SU-DHL-6 (cell line): ENCODE data around the gene CFAP141.

Source experiments
- H2AFZ ChIP-seq: fragments of 200-600 bp; sonication (generic); 2 replicates; pipeline ENCODE4 v1.6.1; 2014; ENCODE audit warnings: low read depth, mild to moderate bottlenecking, moderate library complexity, mixed read lengths, antibody characterized with exemption, low read length; ENCODE audit not compliant: severe bottlenecking
- H3F3A ChIP-seq: fragments of 200-600 bp; shearing (Covaris generic); 2 replicates; pipeline ENCODE4 v1.6.0; 2016; ENCODE audit warnings: antibody characterized with exemption, mild to moderate bottlenecking; ENCODE audit not compliant: insufficient read depth
- H3K27ac ChIP-seq: fragments of 200-600 bp; sonication (generic); 2 replicates; pipeline ENCODE4 v1.5.1; 2016; ENCODE audit warnings: low read depth, mild to moderate bottlenecking, low read length, moderate library complexity, mixed read lengths
- H3K27me3 ChIP-seq: fragments of 200-600 bp; sonication (generic), shearing (Covaris generic); 2 replicates; pipeline ENCODE4 v1.6.0; 2014; ENCODE audit warnings: mild to moderate bottlenecking, low read length
- H3K36me3 ChIP-seq: fragments of 200-600 bp; sonication (generic); 2 replicates; pipeline ENCODE4 v1.6.1; 2014; ENCODE audit warnings: mild to moderate bottlenecking, low read length, mixed read lengths
- H3K4me2 ChIP-seq: fragments of 300-600, 200-600 bp; shearing (Covaris generic), sonication (generic); 2 replicates; pipeline ENCODE4 v1.6.0; 2014; ENCODE audit warnings: low read length, low read depth, mild to moderate bottlenecking; ENCODE audit not compliant: poor library complexity, severe bottlenecking
- H3K4me3 ChIP-seq: fragments of 200-600 bp; sonication (generic); 2 replicates; pipeline ENCODE4 v1.5.1; 2014; ENCODE audit warnings: antibody characterized with exemption, low read length, mild to moderate bottlenecking, mixed read lengths; ENCODE audit not compliant: insufficient read depth, poor library complexity, severe bottlenecking
- H3K79me2 ChIP-seq: fragments of 200-600 bp; sonication (generic); 2 replicates; pipeline ENCODE4 v1.6.1; 2014; ENCODE audit warnings: mild to moderate bottlenecking, low read length, moderate library complexity; ENCODE audit not compliant: insufficient read depth
- H3K9ac ChIP-seq: fragments of 200-600 bp; sonication (generic); 2 replicates; pipeline ENCODE4 v1.7.0; 2014; ENCODE audit warnings: mild to moderate bottlenecking, low read length
- H3K9me2 ChIP-seq: fragments of 200-600 bp; sonication (generic); replicated peaks from 2 replicates; pipeline ENCODE4 v1.6.1; 2014; ENCODE audit warnings: low read length; ENCODE audit not compliant: insufficient read depth
- H3K9me3 ChIP-seq: fragments of 200-600 bp; sonication (generic); 2 replicates; pipeline ENCODE4 v1.6.1; 2014; ENCODE audit warnings: low read length, mixed read lengths; ENCODE audit not compliant: insufficient read depth
- H4K20me1 ChIP-seq: fragments of 200-600 bp; sonication (generic); 2 replicates; pipeline ENCODE4 v1.6.1; 2014; ENCODE audit warnings: low read depth, mild to moderate bottlenecking, antibody characterized with exemption, low read length, moderate library complexity, mixed read lengths
- EZH2phosphoT487 ChIP-seq: fragments of 200-600 bp; sonication (generic), shearing (Covaris generic); conservative IDR thresholded peaks from 2 replicates; pipeline ENCODE4 v1.6.1; 2018; ENCODE audit warnings: mild to moderate bottlenecking, antibody characterized with exemption, low read length, moderate library complexity, mixed read lengths
- TF ChIP-seq, protein P1 (sequence below): fragments of 200-600 bp; sonication (generic); IDR thresholded peaks from one replicate; pipeline ENCODE4 v1.5.1; 2017; ENCODE audit warnings: antibody characterized with exemption, mild to moderate bottlenecking, low read length, moderate library complexity; ENCODE audit not compliant: insufficient read depth, poor library complexity, severe bottlenecking

CFAP141 gene

DNA sequence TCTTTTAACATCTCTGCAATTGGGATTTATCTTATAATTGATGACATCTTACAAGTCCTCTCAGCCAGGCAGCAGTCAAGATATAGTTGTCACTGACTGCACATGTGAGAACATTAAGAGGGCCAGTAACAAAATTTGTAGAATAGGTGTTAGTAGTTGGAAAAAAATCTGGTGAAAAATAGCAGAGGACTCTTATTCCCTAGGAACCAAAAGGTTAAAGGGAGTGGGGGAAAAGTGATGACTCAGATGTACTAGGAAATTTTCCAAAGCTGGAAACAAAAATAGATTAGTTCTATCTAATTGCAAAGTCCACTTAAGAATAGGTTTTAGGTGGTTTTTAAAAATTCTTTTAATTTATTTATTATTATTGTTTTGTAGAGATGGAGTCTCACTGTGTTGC lies 54.8 kb downstream of the CFAP141 start:
- H3K27ac ChIP-seq = no peak overlapping the region
- H3K4me2 ChIP-seq = no peak overlapping the region
- no peaks in the 10 kb centered on the region for H3K9me2 ChIP-seq
- H3K9ac ChIP-seq = no peak overlapping the region
- H3K27me3 ChIP-seq = no peaks in the 10 kb centered on the region
- no peaks in the 10 kb centered on the region for H3K9me3 ChIP-seq
- H2AFZ ChIP-seq = no peak overlapping the region
- no peaks in the 10 kb centered on the region for H3K36me3 ChIP-seq
- H3F3A ChIP-seq = peaks cover 6% of the 10 kb centered on the region; the same call in 1 of the 2 replicates
- TF ChIP-seq EZH2phosphoT487 = no peak
- TF ChIP-seq, protein P1, sequence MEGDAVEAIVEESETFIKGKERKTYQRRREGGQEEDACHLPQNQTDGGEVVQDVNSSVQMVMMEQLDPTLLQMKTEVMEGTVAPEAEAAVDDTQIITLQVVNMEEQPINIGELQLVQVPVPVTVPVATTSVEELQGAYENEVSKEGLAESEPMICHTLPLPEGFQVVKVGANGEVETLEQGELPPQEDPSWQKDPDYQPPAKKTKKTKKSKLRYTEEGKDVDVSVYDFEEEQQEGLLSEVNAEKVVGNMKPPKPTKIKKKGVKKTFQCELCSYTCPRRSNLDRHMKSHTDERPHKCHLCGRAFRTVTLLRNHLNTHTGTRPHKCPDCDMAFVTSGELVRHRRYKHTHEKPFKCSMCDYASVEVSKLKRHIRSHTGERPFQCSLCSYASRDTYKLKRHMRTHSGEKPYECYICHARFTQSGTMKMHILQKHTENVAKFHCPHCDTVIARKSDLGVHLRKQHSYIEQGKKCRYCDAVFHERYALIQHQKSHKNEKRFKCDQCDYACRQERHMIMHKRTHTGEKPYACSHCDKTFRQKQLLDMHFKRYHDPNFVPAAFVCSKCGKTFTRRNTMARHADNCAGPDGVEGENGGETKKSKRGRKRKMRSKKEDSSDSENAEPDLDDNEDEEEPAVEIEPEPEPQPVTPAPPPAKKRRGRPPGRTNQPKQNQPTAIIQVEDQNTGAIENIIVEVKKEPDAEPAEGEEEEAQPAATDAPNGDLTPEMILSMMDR = no peak
- no peak overlapping the region for H3K4me3 ChIP-seq
- H4K20me1 ChIP-seq = no peaks in the 10 kb centered on the region
- no peaks in the 10 kb centered on the region for H3K79me2 ChIP-seq
